Stimulated activated CD4-positive, alpha-beta T cell treated with anti-CD3 and anti-CD28 coated beads, Interleukin-4, amount 100 ng/mL, for 24 hours (primary cell): ENCODE data around the gene ZNHIT3.
"Not testable (repeated sequence)": the region's sequence is repeated elsewhere in the genome, so short reads cannot be mapped to it uniquely, and the experiment has no call there.

ENCODE experiments used
- DNase-seq: peaks from one replicate; pipeline ENCODE4 v3.0.0-alpha.2; 2020

ZNHIT3 gene

DNA sequence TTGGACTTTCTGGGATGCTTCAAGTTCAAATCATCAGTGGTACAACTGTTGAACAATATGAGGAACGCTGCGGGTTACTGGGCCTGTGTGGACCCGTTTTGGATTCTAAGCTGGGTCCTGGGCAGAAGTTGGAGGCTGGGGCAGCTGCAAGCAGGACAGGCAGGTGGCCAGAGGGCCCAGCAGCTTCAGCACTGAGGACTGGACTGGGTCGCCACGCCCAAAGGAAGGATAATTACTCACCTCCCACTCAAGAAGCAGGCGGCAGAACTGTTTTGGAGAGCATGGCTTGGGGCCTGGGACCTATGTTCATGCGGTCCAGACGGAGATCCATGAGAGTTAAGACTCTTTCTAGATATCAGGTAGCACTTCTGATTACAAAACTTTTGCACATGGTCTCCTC is 1.5 kb upstream of the ZNHIT3 start:
- DNase-seq = no peak

DNA sequence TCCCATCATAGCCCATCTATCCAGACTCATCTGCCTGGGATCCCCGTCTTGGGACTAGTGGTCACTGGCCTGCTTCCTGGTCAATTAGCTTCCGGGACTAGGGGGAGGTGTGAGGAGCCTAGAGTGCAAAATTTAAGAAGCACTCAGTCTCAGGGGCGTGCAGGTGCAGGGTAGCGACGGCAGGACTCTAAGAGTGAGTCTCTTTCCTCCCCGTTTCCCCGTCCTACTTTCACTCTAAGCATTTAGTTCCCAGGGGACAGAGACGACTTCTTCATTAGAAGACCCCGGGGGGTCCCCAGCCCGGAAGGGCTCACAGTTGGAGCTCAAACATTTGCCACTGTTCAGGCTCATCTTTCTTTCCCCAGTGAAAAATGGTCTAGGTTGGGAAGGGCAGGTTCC is 677 bp upstream of the ZNHIT3 start:
- no peak for DNase-seq

GRCh38 chr17:36493956-36494355 is 7.5 kb downstream of the ZNHIT3 start:
- no peak for DNase-seq

DNA sequence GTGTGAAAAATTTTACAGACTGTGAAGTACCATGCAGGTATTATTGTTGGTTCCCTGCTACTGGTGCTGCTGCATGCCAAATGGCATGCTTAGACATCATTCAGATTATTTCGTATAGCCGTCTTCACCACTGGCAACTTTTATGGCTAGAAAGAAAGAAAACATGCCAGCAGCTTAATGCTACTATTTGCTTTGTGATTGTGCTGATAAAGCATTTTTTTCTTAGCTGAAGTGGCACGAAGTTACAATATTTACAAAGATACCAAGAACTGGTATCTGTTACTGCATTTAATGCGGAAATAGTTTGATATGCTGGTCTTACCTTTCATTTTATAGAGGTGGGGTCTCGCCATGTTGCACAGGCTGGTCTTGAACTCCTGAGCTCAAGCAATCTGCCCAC is 8.2 kb downstream of the ZNHIT3 start:
- no peak for DNase-seq

- no peak for DNase-seq
Observed at GRCh38 chr17:36495076-36495578, 8.6 kb downstream of the ZNHIT3 start.

- DNase-seq = no peak
Observed at GRCh38 chr17:36496018-36496789, 9.7 kb downstream of the ZNHIT3 start.

GRCh38 chr17:36498155-36498554 is 11.7 kb downstream of the ZNHIT3 start:
- DNase-seq = no peak

DNA sequence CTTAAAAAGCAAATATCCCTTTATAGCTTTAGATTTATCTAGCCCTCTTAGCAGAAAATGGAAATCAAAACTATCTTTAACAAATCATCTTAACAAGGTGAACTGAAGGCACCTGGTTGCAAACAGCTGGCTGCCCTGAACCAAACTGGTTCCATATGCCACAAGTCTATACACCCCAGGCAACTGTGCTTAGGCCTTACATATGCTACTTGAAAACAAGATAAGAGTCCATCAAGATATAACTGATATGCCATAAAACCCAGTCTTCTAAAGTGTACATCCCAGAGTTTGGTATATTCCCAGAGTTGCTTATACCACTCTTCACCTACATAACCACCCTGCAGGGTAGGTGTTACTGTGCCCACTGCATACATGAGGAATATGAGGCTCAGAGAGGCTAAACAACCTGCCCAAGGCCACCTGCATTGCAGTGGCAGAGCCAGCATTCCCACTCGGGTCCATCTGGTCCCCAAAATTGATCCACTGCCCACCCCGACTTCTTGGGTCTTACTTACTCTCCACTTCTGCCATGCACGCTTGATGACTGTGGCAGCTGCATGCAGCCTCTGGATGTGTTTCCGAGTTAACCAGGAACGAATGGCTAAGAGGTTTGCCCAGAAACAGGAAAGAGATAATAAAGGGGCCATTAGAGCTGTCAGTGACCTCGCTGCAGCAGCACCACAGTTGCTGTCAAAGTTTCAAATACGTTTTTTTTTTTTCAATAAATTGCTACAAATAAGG is 12.2 kb downstream of the ZNHIT3 start:
- DNase-seq = no peak

GRCh38 chr17:36500745-36501225 is 14.3 kb downstream of the ZNHIT3 start:
- no peak for DNase-seq

- DNase-seq = no peak
Observed at GRCh38 chr17:36501351-36501750, 14.9 kb downstream of the ZNHIT3 start.

- DNase-seq = no peak
Observed at GRCh38 chr17:36501963-36502362, 15.5 kb downstream of the ZNHIT3 start.

DNA sequence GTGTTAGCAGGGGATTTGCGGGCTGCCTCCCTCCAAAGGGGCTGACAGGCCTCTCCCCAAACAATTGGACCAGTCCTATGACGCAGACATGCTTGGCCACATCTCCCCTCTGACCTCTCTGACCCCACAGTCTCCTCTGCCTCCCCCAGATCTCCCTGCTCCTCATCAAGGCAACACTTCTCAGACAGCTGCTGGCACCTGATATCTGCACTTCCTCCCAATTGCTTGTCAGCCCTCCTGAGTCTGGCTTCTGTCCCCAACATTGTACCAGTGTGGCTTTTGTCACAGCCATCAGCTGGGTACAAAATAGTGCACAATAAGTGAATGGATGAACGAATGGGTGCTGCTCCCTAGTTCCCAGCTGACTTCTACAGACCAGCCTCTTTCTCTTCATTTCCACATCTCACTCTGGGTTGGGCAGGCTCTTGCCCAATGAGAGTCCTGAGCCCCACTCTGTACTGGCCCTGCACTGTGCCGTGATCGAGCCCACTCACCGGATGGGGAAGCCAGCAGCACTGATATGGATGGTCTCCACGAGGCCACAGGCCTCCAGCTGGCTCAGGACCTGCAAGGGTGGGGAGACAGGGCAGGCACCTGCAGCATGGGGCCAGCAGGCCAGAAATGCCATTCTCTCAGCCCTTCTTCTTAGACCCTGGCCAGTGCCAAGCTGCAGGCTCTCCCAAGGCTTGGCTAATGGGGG is 17.1 kb downstream of the ZNHIT3 start:
- DNase-seq = no peak

DNA sequence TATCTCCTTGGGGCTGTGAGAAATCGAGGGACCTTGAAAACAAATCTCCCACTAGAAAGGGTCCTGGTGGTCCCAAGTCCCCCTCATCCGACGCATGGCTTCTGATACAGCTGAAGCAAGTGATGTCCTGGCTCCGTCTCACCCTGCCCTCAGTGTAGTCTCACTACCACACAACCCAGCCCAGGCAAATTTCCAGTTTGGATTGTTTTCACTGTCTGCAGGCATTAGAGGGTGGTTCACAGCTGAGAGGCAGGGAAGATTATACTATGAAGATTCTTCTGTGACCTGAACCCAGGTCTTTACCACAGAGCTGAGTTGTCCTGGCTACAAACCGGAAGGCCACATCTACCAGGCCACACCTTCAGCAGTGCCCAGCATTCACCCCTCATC is 17.7 kb downstream of the ZNHIT3 start:
- no peak for DNase-seq

DNA sequence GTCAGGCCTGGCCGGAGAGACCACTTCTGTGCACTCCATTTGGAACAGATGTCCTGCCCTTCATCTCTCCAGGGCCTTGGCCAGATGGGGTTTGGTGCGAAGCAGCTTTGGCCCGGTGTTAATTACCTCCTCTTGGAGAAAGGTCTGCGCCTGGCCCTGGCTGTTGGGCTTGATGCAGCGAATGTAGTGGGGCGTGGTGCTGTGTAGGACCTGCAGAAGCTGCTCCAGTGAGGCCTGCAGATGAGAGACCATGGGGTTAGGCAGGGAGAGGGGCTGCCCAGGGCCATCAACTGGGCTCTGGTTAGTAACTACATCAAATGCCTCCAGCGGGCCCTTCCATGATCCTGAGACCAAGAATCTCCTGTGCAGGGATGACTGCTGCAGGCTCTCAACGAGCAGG is 18.7 kb downstream of the ZNHIT3 start:
- DNase-seq = no peak

DNA sequence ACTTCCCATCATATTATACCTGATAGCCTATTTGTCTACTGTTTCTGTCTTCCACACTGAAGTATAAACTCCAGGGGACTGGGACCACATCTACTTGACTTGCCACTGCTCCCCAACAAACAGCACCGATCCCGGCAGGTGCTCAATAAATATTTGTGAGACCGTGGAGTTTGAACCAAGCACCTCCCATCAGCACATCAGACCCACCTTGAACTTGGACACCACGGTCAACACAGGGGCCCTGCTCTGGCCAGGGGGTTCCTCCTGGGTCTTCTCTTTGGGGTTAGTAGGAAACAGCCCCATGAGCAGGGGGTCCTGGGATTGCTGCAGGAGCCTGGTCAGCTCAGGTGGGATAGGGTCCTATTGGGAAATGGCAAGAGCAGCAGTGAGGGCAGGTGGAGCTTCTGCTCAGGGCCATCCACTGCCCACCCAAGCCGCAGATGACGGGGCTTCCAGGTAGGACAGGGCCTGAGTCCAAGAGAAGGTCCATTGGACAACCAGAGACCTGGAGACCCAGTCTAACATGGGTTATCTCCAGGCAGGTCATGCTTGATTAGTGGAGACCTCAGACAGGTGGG is 19.9 kb downstream of the ZNHIT3 start:
- no peak for DNase-seq

- DNase-seq = no peak
Observed at GRCh38 chr17:36506831-36507230, 20.4 kb downstream of the ZNHIT3 start.

- no peak for DNase-seq
Observed at GRCh38 chr17:36507266-36507665, 20.8 kb downstream of the ZNHIT3 start.

GRCh38 chr17:36508439-36508838 is 22.0 kb downstream of the ZNHIT3 start:
- not testable (repeated sequence) for DNase-seq

GRCh38 chr17:36509272-36509985 is 22.9 kb downstream of the ZNHIT3 start:
- DNase-seq = no peak

DNA sequence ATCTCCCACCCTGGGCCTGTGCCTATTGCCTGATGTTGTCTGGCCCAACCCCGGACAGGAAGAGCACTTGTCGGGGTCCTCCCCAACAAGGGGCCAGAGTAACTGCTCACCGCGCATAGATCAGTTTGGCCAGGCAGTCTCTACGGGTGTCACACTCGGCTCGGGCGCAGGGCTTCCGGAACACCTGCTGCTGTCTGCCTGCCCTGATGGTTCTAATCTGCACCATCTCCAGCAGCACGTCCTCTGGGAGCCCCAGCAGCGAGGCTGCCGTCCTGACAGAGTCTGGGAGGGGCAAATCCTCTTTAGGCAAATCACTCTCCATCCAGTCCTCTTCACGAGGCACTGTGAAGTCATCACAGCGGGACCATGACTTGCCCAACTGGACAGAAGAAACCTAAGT is 24.2 kb downstream of the ZNHIT3 start:
- no peak for DNase-seq

DNA sequence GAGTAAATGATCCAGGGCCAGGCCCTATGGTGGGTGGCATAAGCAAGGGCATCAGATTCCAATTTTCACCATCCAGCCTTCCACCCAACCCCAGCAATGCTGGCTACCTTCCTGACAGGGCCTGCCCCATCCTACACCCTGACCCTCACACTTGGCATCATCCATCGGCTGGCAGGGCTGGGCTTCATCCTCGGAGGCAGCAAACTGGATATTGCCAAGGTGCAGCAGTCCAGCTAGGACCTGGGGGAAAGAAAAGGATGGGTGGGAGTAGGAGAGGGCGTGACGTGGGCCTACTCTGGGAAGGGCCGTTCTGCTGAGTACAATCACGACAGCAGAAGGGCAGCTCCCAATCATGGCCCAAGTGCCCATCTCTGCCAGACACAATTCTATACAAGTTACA is 24.7 kb downstream of the ZNHIT3 start:
- DNase-seq = no peak

DNA sequence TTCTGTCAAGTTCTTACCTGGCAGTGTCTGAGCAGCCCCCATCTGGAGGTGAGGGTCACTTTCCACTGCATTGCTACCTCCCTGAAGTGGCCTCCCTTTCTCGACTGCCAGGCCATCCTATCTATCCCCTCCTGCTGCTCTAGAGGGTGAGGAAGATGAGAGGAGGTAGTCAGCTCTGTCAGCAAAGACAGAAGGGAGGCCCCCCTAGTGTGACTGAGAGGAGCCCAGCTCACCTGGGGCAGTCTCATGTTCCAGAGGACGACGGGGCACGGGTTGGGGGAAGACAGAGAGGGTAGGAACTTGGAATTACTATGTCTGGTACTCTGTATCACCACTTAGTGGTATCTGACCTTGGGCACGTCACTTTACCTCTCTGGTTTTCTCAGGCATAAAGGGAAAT is 26.2 kb downstream of the ZNHIT3 start:
- DNase-seq = no peak

- DNase-seq = no peak
Observed at GRCh38 chr17:36514856-36515255, 28.4 kb downstream of the ZNHIT3 start.
